Stomach smooth muscle (tissue), 2 donors: ENCODE measurements around the gene IFNL2.

ENCODE experiments used
- H3K27ac ChIP-seq: one replicate; pipeline ENCODE4 v1.7.0; 2013; ENCODE audit warnings: mild to moderate bottlenecking, low read length, inconsistent platforms
- H3K27me3 ChIP-seq, 2 donors: one replicate each; pipeline ENCODE4 v1.7.0; 2013; ENCODE audit warnings: low read length in 2 of 2; ENCODE audit not compliant: insufficient read depth in 2 of 2, control insufficient read depth in 1 of 2
- H3K36me3 ChIP-seq, 2 donors: one replicate each; pipeline ENCODE4 v1.7.0; 2013; ENCODE audit warnings: low read length in 2 of 2; ENCODE audit not compliant: control insufficient read depth in 2 of 2, insufficient read depth in 2 of 2
- H3K4me1 ChIP-seq: one replicate; pipeline ENCODE4 v1.7.0; 2013; ENCODE audit warnings: low read length; ENCODE audit not compliant: control insufficient read depth, insufficient read depth
- H3K4me3 ChIP-seq, 2 donors: one replicate each; pipeline ENCODE4 v1.7.0; 2013; ENCODE audit warnings: low read length in 2 of 2
- H3K9ac ChIP-seq, 2 donors: one replicate each; pipeline ENCODE4 v1.7.0; 2013; ENCODE audit warnings: low read length in 2 of 2, mild to moderate bottlenecking in 1 of 2
- H3K9me3 ChIP-seq, 2 donors: one replicate each; pipeline ENCODE4 v1.7.0; 2013; ENCODE audit warnings: low read length in 2 of 2; ENCODE audit not compliant: control insufficient read depth in 2 of 2
- donor health status: healthy.
- donor health status: Pancreatic carcinoma.

Gene IFNL2

GRCh38 chr19:39297931-39298634 is 29.9 kb downstream of the IFNL2 start:
- no peaks in the 10 kb centered on the region for H3K36me3 ChIP-seq
- H3K4me3 ChIP-seq: no peak overlapping the region
- no peak overlapping the region for H3K27ac ChIP-seq
- H3K9ac ChIP-seq: no peak overlapping the region
- H3K9me3 ChIP-seq: no peaks in the 10 kb centered on the region
- no peaks in the 10 kb centered on the region for H3K4me1 ChIP-seq
- H3K27me3 ChIP-seq: peaks cover 0 to 18% of the 10 kb centered on the region in 2 donors

DNA sequence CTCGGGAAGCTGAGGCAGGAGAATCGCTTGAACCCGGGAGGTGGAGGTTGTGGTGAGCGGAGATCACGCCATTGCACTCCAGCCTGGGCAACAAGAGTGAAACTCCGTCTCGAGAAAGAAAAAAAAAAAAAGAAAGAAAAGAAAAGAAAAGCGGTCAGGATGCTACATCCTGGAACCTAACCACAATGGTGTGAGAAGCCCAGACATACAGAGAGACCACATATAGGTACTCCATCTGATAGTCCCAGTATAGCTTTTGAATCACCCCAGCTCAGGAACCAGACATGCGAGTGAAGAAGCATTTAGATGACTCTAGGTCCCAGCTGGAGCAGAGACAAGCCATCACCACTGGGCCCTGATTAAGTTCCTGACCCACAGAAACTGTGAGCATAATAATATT is 31.2 kb downstream of the IFNL2 start:
- H3K4me3 ChIP-seq: no peak overlapping the region
- peaks cover 4 to 27% of the 10 kb centered on the region in 2 donors for H3K27me3 ChIP-seq
- no peak overlapping the region for H3K9ac ChIP-seq
- no peaks in the 10 kb centered on the region for H3K4me1 ChIP-seq
- no peak overlapping the region for H3K27ac ChIP-seq
- H3K9me3 ChIP-seq: no peaks in the 10 kb centered on the region
- no peaks in the 10 kb centered on the region for H3K36me3 ChIP-seq

DNA sequence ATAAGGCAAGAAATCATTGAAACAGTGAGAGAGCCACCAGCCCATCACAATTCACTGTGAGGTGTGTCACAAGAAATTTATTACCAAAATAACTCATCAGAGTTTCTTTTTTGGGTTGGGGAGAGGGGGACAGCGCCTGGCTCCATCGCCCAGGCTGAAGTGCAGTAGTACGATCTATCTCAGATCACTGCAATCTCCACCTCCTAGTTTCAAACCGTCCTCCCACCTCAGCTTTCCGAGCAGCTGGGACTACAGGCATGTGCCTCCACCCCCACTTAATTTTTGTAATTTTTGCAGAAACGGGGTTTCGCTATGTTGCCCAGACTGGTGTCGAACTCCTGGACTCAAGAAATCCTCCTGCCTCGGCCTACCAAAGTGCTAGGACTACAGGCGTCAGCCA is 31.6 kb downstream of the IFNL2 start:
- Histone ChIP-seq H3K36me3 (no peaks in the 10 kb centered on the region), H3K4me1 (no peaks in the 10 kb centered on the region), H3K4me3 (no peak overlapping the region), H3K27ac (no peak overlapping the region), H3K27me3 (peaks cover 5 to 29% of the 10 kb centered on the region in 2 donors), H3K9ac (no peak overlapping the region), H3K9me3 (no peaks in the 10 kb centered on the region)

- H3K9ac ChIP-seq: no peak overlapping the region
- no peak overlapping the region for H3K27ac ChIP-seq
- no peaks in the 10 kb centered on the region for H3K4me1 ChIP-seq
- H3K36me3 ChIP-seq: no peaks in the 10 kb centered on the region
- no peaks in the 10 kb centered on the region for H3K9me3 ChIP-seq
- H3K27me3 ChIP-seq: peaks cover 5 to 37% of the 10 kb centered on the region in 2 donors
- H3K4me3 ChIP-seq: no peak overlapping the region
Observed at GRCh38 chr19:39301021-39301420, 32.8 kb downstream of the IFNL2 start.

GRCh38 chr19:39301562-39301961 is 33.4 kb downstream of the IFNL2 start:
- H3K4me3 ChIP-seq: no peak overlapping the region

DNA sequence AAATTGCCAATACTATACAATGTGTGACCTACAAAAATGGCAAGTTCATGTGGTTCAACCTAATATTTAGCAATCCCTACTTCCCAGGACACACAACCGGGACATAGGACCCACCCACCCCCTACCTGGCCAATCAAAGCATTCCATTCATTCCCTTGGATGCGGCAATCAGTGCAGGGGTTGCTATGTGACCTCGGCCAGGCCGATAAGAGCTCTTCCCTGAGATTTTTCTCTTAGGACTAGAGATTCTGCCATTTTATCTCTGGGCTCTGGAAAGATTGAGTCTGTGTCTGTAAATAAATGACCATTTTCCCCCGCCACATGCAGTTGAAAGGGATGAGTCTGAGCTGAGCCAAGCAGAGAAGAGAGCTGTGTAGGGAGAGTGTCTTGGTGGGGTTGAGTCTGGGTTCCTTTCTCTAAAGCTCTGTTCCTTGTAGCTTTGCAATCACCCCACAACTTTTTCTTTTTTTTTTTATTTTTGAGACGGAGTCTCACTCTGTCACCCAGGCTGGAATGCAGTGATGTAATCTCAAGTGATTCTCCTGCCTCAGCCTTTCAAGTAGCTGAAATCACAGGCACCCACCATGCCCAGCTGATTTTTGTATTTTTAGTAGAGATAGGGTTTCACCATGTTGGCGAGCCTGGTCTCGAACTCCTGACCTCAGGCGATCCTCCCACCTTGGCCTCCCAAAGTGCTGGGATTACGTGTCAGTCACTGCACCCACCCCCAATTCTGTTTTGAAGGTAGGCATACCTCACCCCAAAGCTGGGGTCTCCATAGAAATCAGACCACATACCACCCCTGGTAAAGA is 35.4 kb downstream of the IFNL2 start:
- Histone ChIP-seq H3K9me3 (no peaks in the 10 kb centered on the region), H3K27me3 (peaks cover 21 to 41% of the 10 kb centered on the region in 2 donors), H3K4me1 (peaks cover 5% of the 10 kb centered on the region), H3K27ac (no peak overlapping the region), H3K36me3 (no peaks in the 10 kb centered on the region), H3K4me3 (no peak overlapping the region), H3K9ac (no peak overlapping the region)

More at GRCh38 chr19:39301562-39301961, 33.4 kb downstream of the IFNL2 start:
- Histone ChIP-seq H3K27me3 (peaks cover 5 to 40% of the 10 kb centered on the region in 2 donors), H3K4me1 (no peaks in the 10 kb centered on the region), H3K9me3 (no peaks in the 10 kb centered on the region), H3K36me3 (no peaks in the 10 kb centered on the region), H3K27ac (no peak overlapping the region), H3K9ac (no peak overlapping the region)

GRCh38 chr19:39304185-39304513 is 36.0 kb downstream of the IFNL2 start:
- Histone ChIP-seq H3K9ac (no peak overlapping the region), H3K9me3 (no peaks in the 10 kb centered on the region), H3K27ac (no peak overlapping the region), H3K36me3 (no peaks in the 10 kb centered on the region), H3K4me1 (peaks cover 5% of the 10 kb centered on the region), H3K27me3 (peaks cover 25 to 46% of the 10 kb centered on the region in 2 donors), H3K4me3 (no peak overlapping the region)

GRCh38 chr19:39304701-39305571 is 36.7 kb downstream of the IFNL2 start:
- no peaks in the 10 kb centered on the region for H3K9me3 ChIP-seq
- H3K27ac ChIP-seq: no peak overlapping the region
- peaks cover 25 to 44% of the 10 kb centered on the region in 2 donors for H3K27me3 ChIP-seq
- no peak overlapping the region for H3K4me3 ChIP-seq
- no peaks in the 10 kb centered on the region for H3K36me3 ChIP-seq
- peaks cover 5% of the 10 kb centered on the region for H3K4me1 ChIP-seq
- no peak overlapping the region for H3K9ac ChIP-seq

DNA sequence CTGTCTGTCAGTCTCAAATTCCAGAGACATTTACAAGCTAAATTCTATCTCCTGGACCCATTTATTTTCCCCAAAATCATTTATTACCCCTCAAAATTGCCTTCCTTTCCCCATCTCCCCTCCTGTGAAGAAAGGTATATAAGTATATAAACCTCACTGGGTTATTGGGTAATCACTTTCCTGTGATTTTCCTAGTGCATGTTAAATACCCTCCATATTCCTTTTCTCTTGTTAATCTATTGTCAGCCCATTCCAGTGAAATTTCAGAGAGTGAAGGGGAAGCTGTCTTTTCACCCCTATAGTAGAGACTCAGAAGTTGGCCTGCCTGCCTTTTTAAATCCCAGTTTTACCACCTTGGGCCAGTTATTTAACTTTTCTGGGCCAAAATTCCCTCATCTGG is 37.9 kb downstream of the IFNL2 start:
- H3K27me3 ChIP-seq: peaks cover 25 to 43% of the 10 kb centered on the region in 2 donors
- no peaks in the 10 kb centered on the region for H3K36me3 ChIP-seq
- no peaks in the 10 kb centered on the region for H3K9me3 ChIP-seq

DNA sequence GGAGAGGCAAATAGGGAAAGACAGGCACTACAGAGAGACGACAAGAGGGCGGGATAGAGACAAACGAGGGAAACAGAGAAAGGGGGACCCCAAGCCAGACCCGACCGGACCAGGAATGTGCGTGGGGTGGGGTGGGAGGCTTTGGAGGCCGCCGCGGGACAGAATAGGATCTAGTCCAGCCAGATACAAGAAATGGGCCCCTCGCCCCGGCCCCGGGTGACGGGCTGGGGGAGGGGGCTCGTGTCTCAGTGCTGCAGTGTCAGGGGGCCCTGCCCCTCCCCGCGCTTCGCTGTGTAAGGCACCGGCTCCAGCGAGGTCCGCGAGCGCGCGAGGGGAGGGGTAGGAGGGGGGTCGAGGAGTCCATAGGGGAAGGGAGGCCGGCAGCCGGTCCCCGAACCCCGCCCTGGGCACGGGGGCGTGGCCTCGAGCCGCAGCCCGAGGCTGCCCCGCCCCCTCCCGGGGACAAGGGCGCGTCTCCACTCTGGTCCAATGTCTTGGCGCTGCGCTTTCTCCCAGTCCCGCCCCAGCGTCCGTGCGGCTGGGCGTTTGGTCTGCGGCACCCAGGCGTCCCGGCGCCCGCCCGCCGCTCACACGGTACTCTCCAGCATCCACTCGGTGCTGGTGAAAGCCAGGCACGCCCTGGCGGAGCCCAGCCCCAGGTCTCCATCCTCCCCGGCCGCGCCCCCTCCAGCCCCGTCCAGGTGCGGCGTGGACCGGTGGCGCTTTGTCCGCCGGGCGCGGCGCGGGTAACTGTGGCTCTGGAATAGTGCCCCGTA is 39.0 kb downstream of the IFNL2 start:
- peaks cover 5% of the 10 kb centered on the region for H3K4me1 ChIP-seq
- peaks cover 0 to 3% of the 10 kb centered on the region in 2 donors for H3K36me3 ChIP-seq
- H3K27ac ChIP-seq: no peak overlapping the region
- H3K4me3 ChIP-seq: no peak overlapping the region
- H3K9ac ChIP-seq: no peak overlapping the region
- peaks cover 25 to 43% of the 10 kb centered on the region in 2 donors for H3K27me3 ChIP-seq
- H3K9me3 ChIP-seq: no peaks in the 10 kb centered on the region

More for the DNA sequence above, 37.9 kb downstream of the IFNL2 start:
- H3K9ac ChIP-seq: no peak overlapping the region
- no peak overlapping the region for H3K4me3 ChIP-seq
- H3K4me1 ChIP-seq: peaks cover 5% of the 10 kb centered on the region
- no peak overlapping the region for H3K27ac ChIP-seq
